HEK293 (cell line): Measurements from ENCODE around the gene PFN1.

Experiments used
- CTCF ChIA-PET: fragments of 350-600 bp; formaldehyde crosslinking; extraction: SDS; loops from one replicate; lab custom pipeline; 2021; ENCODE audit warnings: antibody characterized with exemption; lab: Yijun Ruan, JAX
- POLR2A ChIA-PET: fragments of 300-600 bp; formaldehyde crosslinking; extraction: SDS; loops from one replicate; lab custom pipeline; 2020; ENCODE audit warnings: antibody characterized with exemption, inconsistent platforms; lab: Yijun Ruan, JAX
- H3K27ac ChIP-seq: fragments of 200-500 bp; sonication (Bioruptor generic); 2 replicates; pipeline ENCODE4 v1.5.1; 2014; ENCODE audit warnings: low read depth, low read length, control low read depth, inconsistent platforms; ENCODE audit errors: extremely low read depth
- H3K36me3 ChIP-seq, 2 experiments: fragments of 200-500 bp in 1 of 2; sonication (Bioruptor generic) in 1 of 2; 1 replicate in 1 of 2; 2 replicates in 1 of 2; pipeline ENCODE4 v1.5.1; 2014 to 2017; ENCODE audit warnings: inconsistent platforms in 2 of 2, low read length in 2 of 2; ENCODE audit not compliant: control insufficient read depth in 2 of 2, insufficient read depth in 1 of 2
- H3K4me1 ChIP-seq: fragments of 200-500 bp; sonication (Bioruptor generic); 2 replicates; pipeline ENCODE4 v1.5.1; 2014; ENCODE audit warnings: mild to moderate bottlenecking, low read length, inconsistent platforms; ENCODE audit not compliant: control insufficient read depth, insufficient read depth
- H3K4me3 ChIP-seq: 2 replicates; pipeline ENCODE4 v1.5.1; 2011; ENCODE audit warnings: low read depth, mild to moderate bottlenecking, control low read depth, low read length, moderate library complexity
- H3K9me3 ChIP-seq: fragments of 200-500 bp; sonication (Bioruptor generic); 2 replicates; pipeline ENCODE4 v1.5.1; 2014; ENCODE audit warnings: low read depth, low read length, inconsistent platforms; ENCODE audit not compliant: control insufficient read depth, insufficient read depth
- HOXA7 ChIP-seq: sonication (generic); formaldehyde crosslinking; IDR thresholded peaks from 2 replicates; pipeline ENCODE4 v1.8.1; 2022; ENCODE audit warnings: missing genetic modification reagents, borderline replicate concordance
- HOXD13 ChIP-seq: sonication (generic); formaldehyde crosslinking; IDR thresholded peaks from 2 replicates; pipeline ENCODE4 v1.8.0; 2022; ENCODE audit warnings: missing genetic modification reagents, borderline replicate concordance
- KLF10 ChIP-seq: fragments of 450-650 bp; IDR thresholded peaks from 2 replicates; pipeline ENCODE4 v1.5.1; 2018; ENCODE audit warnings: missing biosample characterization, mild to moderate bottlenecking, missing genetic modification characterization
- KLF16 ChIP-seq: fragments of 450-650 bp; formaldehyde crosslinking; IDR thresholded peaks from 2 replicates; pipeline ENCODE4 v1.5.1; 2017; ENCODE audit warnings: missing biosample characterization, missing genetic modification characterization
- RBAK ChIP-seq: fragments of 450-650 bp; formaldehyde crosslinking; IDR thresholded peaks from 2 replicates; pipeline ENCODE4 v1.5.1; 2016; ENCODE audit warnings: missing biosample characterization, missing genetic modification characterization
- SALL2 ChIP-seq: fragments of 450-650 bp; formaldehyde crosslinking; IDR thresholded peaks from 2 replicates; pipeline ENCODE4 v1.5.0; 2017; ENCODE audit warnings: missing biosample characterization, mild to moderate bottlenecking, missing genetic modification characterization, borderline replicate concordance
- SETDB1 ChIP-seq: IDR thresholded peaks from one replicate; pipeline ENCODE4 v1.6.1; 2017; ENCODE audit warnings: mild to moderate bottlenecking, low read length, moderate library complexity, mixed read lengths; ENCODE audit not compliant: insufficient read length
- TRIM28 ChIP-seq: IDR thresholded peaks from 2 replicates; pipeline ENCODE4 v1.6.1; 2011; ENCODE audit warnings: low read length, control low read depth, borderline replicate concordance
- WT1 ChIP-seq: fragments of 450-650 bp; formaldehyde crosslinking; IDR thresholded peaks from 2 replicates; pipeline ENCODE4 v1.5.1; 2016; ENCODE audit warnings: missing biosample characterization, missing genetic modification characterization
- ZBTB17 ChIP-seq: fragments of 450-650 bp; formaldehyde crosslinking; IDR thresholded peaks from 2 replicates; pipeline ENCODE4 v1.5.1; 2016; ENCODE audit warnings: missing biosample characterization, missing genetic modification characterization
- ZFP3 ChIP-seq: fragments of 450-650 bp; formaldehyde crosslinking; IDR thresholded peaks from 2 replicates; pipeline ENCODE4 v1.5.1; 2016; ENCODE audit warnings: low read depth, missing biosample characterization, missing genetic modification characterization
- ZNF133 ChIP-seq: fragments of 450-650 bp; formaldehyde crosslinking; IDR thresholded peaks from 2 replicates; pipeline ENCODE4 v1.5.1; 2016; ENCODE audit warnings: missing biosample characterization, missing genetic modification characterization
- ZNF138 ChIP-seq: fragments of 450-650 bp; formaldehyde crosslinking; IDR thresholded peaks from 2 replicates; pipeline ENCODE4 v1.5.1; 2016; ENCODE audit warnings: missing biosample characterization, missing genetic modification characterization, borderline replicate concordance
- ZNF155 ChIP-seq: fragments of 450-650 bp; formaldehyde crosslinking; IDR thresholded peaks from 2 replicates; pipeline ENCODE4 v1.5.1; 2016; ENCODE audit warnings: missing biosample characterization, missing genetic modification characterization
- ZNF19 ChIP-seq: fragments of 450-650 bp; formaldehyde crosslinking; IDR thresholded peaks from 2 replicates; pipeline ENCODE4; 2016; ENCODE audit warnings: missing biosample characterization, missing genetic modification characterization, low read depth
- ZNF221 ChIP-seq: fragments of 450-650 bp; formaldehyde crosslinking; IDR thresholded peaks from 2 replicates; pipeline ENCODE4 v1.5.1; 2017; ENCODE audit warnings: missing biosample characterization, missing genetic modification characterization, borderline replicate concordance
- ZNF335 ChIP-seq: fragments of 450-650 bp; formaldehyde crosslinking; conservative IDR thresholded peaks from 2 replicates; pipeline ENCODE4 v1.5.1; 2016; ENCODE audit warnings: missing biosample characterization, missing genetic modification characterization
- ZNF394 ChIP-seq: fragments of 450-650 bp; formaldehyde crosslinking; IDR thresholded peaks from 2 replicates; pipeline ENCODE4 v1.5.1; 2016; ENCODE audit warnings: missing biosample characterization, missing genetic modification characterization, mild to moderate bottlenecking, moderate library complexity, borderline replicate concordance
- ZNF600 ChIP-seq: fragments of 450-650 bp; formaldehyde crosslinking; IDR thresholded peaks from 2 replicates; pipeline ENCODE4 v1.5.1; 2016; ENCODE audit warnings: missing biosample characterization, missing genetic modification characterization
- ZNF621 ChIP-seq: fragments of 450-650 bp; formaldehyde crosslinking; IDR thresholded peaks from 2 replicates; pipeline ENCODE4 v1.5.1; 2017; ENCODE audit warnings: missing biosample characterization, missing genetic modification characterization
- ZNF660 ChIP-seq: fragments of 450-650 bp; IDR thresholded peaks from 2 replicates; pipeline ENCODE4 v1.5.1; 2018; ENCODE audit warnings: missing biosample characterization, mild to moderate bottlenecking, missing genetic modification characterization
- ZNF701 ChIP-seq: fragments of 450-650 bp; formaldehyde crosslinking; IDR thresholded peaks from 2 replicates; pipeline ENCODE4 v1.5.1; 2016; ENCODE audit warnings: missing biosample characterization, missing genetic modification characterization
- ZNF747 ChIP-seq: fragments of 450-650 bp; formaldehyde crosslinking; IDR thresholded peaks from 2 replicates; pipeline ENCODE4 v1.5.1; 2016; ENCODE audit warnings: missing biosample characterization, missing genetic modification characterization
- ZNF777 ChIP-seq: fragments of 450-650 bp; formaldehyde crosslinking; IDR thresholded peaks from 2 replicates; pipeline ENCODE4 v1.5.1; 2017; ENCODE audit warnings: missing biosample characterization, missing genetic modification characterization, borderline replicate concordance
- ZNF791 ChIP-seq: fragments of 450-650 bp; formaldehyde crosslinking; IDR thresholded peaks from 2 replicates; pipeline ENCODE4 v1.5.1; 2016; ENCODE audit warnings: missing biosample characterization, missing genetic modification characterization
- ZSCAN30 ChIP-seq: fragments of 450-650 bp; IDR thresholded peaks from 2 replicates; pipeline ENCODE4 v1.5.1; 2018; ENCODE audit warnings: missing biosample characterization, mild to moderate bottlenecking, missing genetic modification characterization, moderate library complexity
- ZXDB ChIP-seq: fragments of 450-650 bp; formaldehyde crosslinking; IDR thresholded peaks from 2 replicates; pipeline ENCODE4 v1.5.1; 2016; ENCODE audit warnings: missing biosample characterization, missing genetic modification characterization
- TF ChIP-seq, protein P1 (sequence below): fragments of 450-650 bp; formaldehyde crosslinking; IDR thresholded peaks from 2 replicates; pipeline ENCODE4 v1.5.1; 2016; ENCODE audit warnings: missing biosample characterization, missing genetic modification characterization
- TF ChIP-seq, protein P2 (sequence below): fragments of 450-650 bp; IDR thresholded peaks from 2 replicates; pipeline ENCODE4 v1.5.1; 2018; ENCODE audit warnings: missing biosample characterization, mild to moderate bottlenecking, missing genetic modification characterization
- TF ChIP-seq, protein P3 (sequence below): fragments of 450-650 bp; formaldehyde crosslinking; IDR thresholded peaks from 2 replicates; pipeline ENCODE4 v1.5.0; 2017; ENCODE audit warnings: missing biosample characterization, missing genetic modification characterization, borderline replicate concordance
- TF ChIP-seq, protein P4 (sequence below): fragments of 450-650 bp; formaldehyde crosslinking; conservative IDR thresholded peaks from 2 replicates; pipeline ENCODE4 v1.5.1; 2016; ENCODE audit warnings: low read depth, missing biosample characterization, missing genetic modification characterization

Gene PFN1

DNA sequence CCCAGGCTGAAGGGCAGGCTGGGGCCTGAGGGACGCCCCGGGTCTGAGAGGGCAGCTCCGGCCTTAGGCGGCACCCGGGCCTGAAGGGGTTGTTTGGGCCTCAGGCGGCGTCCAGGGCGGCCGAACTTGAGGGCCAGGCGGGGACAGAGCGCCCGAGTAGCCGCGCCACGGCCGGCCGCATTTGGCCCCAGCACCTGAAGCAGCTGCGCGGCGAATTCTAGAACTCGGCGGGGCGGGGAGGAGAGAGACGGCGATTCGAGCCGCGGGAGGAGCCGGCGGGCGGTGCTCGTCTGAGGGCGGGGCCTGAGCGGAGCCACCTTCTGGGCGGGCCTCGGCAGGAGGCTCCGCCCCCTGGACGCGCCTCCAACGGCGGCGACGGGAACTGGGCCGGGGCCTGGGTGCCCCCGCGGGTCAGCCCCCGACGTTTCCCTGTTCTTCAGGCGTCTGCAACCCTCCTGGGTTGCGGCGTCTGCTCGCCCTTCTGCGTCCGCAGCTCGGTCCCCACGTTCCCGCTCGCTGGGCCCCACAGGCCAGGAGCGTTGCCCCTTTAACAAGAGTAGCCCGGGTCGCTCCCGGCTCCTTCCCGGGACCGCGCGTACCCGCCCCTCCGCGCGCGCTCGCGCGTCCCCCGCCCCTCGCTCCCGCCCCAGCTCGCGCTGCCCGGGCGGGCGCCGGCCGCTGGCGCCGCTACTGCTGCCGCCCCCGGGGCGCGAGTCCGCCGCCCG is 49.1 kb upstream of the PFN1 start, which contains the start of the genes INCA1 and KIF1C (continued):
- no peak for TF ChIP-seq ZNF621 (tag by site-specific recombination)
- TF ChIP-seq KLF10, result peak; percentile 88
- no peak for TF ChIP-seq ZNF138 (tag by site-specific recombination)
- peak; percentile 77; the same call in 1 of the 2 replicates for TF ChIP-seq KLF16 (tag by site-specific recombination)
- no peak for TF ChIP-seq ZNF701 (tag by site-specific recombination)
- no peak for TF ChIP-seq ZNF221 (tag by site-specific recombination)
- TF ChIP-seq, protein P1, sequence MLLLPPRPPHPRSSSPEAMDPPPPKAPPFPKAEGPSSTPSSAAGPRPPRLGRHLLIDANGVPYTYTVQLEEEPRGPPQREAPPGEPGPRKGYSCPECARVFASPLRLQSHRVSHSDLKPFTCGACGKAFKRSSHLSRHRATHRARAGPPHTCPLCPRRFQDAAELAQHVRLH, result no peak
- TF ChIP-seq ZNF791, result no peak
- peak; percentile 16; the same call in 1 of the 2 replicates for TF ChIP-seq ZNF600 (tag by site-specific recombination)
- TF ChIP-seq ZNF335 (tag by site-specific recombination), result peak; percentile 90
- TF ChIP-seq, protein P2, sequence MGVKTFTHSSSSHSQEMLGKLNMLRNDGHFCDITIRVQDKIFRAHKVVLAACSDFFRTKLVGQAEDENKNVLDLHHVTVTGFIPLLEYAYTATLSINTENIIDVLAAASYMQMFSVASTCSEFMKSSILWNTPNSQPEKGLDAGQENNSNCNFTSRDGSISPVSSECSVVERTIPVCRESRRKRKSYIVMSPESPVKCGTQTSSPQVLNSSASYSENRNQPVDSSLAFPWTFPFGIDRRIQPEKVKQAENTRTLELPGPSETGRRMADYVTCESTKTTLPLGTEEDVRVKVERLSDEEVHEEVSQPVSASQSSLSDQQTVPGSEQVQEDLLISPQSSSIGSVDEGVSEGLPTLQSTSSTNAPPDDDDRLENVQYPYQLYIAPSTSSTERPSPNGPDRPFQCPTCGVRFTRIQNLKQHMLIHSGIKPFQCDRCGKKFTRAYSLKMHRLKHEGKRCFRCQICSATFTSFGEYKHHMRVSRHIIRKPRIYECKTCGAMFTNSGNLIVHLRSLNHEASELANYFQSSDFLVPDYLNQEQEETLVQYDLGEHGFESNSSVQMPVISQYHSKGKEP (tag by site-specific recombination), result no peak
- no peak for TF ChIP-seq RBAK (tag by site-specific recombination)
- no peak for TF ChIP-seq HOXD13
- no peak for TF ChIP-seq ZNF777
- TF ChIP-seq, protein P3, sequence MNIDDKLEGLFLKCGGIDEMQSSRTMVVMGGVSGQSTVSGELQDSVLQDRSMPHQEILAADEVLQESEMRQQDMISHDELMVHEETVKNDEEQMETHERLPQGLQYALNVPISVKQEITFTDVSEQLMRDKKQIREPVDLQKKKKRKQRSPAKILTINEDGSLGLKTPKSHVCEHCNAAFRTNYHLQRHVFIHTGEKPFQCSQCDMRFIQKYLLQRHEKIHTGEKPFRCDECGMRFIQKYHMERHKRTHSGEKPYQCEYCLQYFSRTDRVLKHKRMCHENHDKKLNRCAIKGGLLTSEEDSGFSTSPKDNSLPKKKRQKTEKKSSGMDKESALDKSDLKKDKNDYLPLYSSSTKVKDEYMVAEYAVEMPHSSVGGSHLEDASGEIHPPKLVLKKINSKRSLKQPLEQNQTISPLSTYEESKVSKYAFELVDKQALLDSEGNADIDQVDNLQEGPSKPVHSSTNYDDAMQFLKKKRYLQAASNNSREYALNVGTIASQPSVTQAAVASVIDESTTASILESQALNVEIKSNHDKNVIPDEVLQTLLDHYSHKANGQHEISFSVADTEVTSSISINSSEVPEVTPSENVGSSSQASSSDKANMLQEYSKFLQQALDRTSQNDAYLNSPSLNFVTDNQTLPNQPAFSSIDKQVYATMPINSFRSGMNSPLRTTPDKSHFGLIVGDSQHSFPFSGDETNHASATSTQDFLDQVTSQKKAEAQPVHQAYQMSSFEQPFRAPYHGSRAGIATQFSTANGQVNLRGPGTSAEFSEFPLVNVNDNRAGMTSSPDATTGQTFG, result no peak
- TF ChIP-seq ZNF660, result no peak; the same call in none of the 2 replicates
- TF ChIP-seq ZXDB (tag by site-specific recombination), result no peak
- peak; percentile 23; the same call in 1 of the 2 replicates for TF ChIP-seq ZBTB17 (tag by site-specific recombination)
- no peak for TF ChIP-seq ZNF155
- peak; percentile 11; the same call in 1 of the 2 replicates for TF ChIP-seq ZSCAN30 (tag by site-specific recombination)
- TF ChIP-seq SALL2, result no peak
- TF ChIP-seq ZFP3 (tag by site-specific recombination), result no peak

DNA sequence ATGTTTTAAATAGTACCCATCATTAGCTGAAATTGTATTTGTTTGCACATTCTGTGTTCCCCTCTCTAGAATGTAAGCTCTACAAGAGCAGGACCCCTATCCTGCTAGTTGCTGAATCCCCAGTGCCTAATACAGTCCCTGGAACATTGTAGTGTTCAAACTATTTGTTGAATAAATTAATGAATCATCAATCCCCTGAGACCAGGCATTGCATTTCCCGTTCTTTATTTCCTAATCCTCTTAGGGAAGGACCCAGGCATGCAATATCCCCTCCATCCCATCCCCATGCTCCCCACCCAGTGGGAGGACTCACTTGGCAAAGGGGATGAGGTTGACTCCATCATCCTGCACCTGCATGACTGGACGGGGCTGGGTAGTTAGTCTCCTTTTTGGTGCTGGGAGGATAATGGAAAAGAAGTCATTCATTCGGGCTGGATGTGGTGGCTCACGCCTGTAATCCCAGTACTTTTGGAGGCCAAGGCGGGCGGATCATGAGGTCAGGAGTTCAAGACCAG is 45.8 kb upstream of the PFN1 start:
- Histone ChIP-seq H3K9me3 (no peaks in the 10 kb centered on the region), H3K4me3 (no peak overlapping the region), H3K36me3 (no peaks in the 10 kb centered on the region), H3K4me1 (peaks cover 9% of the 10 kb centered on the region), H3K27ac (no peak overlapping the region)
- ChIA-PET POLR2A (no interaction called here), CTCF (interaction anchor here (0.9 to 1.4 kb wide), 2 partner anchors 68 to 85 kb away, joined by 3 to 5 read pairs; no protein-coding TSS in a partner anchor)
- TF ChIP-seq WT1 (tag by site-specific recombination) (no peak), ZBTB17 (tag by site-specific recombination) (no peak), ZNF19 (no peak), KLF16 (tag by site-specific recombination) (no peak), ZNF660 (no peak), TRIM28 (no peak), HOXA7 (no peak), SETDB1 (no peak), ZNF394 (no peak), ZNF133 (tag by site-specific recombination) (no peak), ZNF747 (tag by site-specific recombination) (no peak)
- TF ChIP-seq, protein P4, sequence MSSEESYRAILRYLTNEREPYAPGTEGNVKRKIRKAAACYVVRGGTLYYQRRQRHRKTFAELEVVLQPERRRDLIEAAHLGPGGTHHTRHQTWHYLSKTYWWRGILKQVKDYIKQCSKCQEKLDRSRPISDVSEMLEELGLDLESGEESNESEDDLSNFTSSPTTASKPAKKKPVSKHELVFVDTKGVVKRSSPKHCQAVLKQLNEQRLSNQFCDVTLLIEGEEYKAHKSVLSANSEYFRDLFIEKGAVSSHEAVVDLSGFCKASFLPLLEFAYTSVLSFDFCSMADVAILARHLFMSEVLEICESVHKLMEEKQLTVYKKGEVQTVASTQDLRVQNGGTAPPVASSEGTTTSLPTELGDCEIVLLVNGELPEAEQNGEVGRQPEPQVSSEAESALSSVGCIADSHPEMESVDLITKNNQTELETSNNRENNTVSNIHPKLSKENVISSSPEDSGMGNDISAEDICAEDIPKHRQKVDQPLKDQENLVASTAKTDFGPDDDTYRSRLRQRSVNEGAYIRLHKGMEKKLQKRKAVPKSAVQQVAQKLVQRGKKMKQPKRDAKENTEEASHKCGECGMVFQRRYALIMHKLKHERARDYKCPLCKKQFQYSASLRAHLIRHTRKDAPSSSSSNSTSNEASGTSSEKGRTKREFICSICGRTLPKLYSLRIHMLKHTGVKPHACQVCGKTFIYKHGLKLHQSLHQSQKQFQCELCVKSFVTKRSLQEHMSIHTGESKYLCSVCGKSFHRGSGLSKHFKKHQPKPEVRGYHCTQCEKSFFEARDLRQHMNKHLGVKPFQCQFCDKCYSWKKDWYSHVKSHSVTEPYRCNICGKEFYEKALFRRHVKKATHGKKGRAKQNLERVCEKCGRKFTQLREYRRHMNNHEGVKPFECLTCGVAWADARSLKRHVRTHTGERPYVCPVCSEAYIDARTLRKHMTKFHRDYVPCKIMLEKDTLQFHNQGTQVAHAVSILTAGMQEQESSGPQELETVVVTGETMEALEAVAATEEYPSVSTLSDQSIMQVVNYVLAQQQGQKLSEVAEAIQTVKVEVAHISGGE (tag by site-specific recombination), result no peak
- TF ChIP-seq, protein P1, result no peak
